ENCODE measurements around the gene BTNL9. TPM values are rescaled to one million over a fixed set of nuclear protein-coding genes. Genes with fewer than 3 reads are reported as not detected.
"Not testable (repeated sequence)": the region's sequence is repeated elsewhere in the genome, so short reads cannot be mapped to it uniquely, and the experiment has no call there.

The BTNL9 gene
- not detected in 2 replicates for total RNA-seq (2014; rRNA removed; shearing (Covaris generic))

- DNase-seq (ENCODE audit: low read depth) = no peak
Observed at GRCh38 chr5:181039931-181040630, at the start of gene BTNL9. TSS of gene BTNL9 (plus strand) at chr5:181040266. CDS start at chr5:181045490, 5,224 bp downstream.

- DNase-seq (ENCODE audit: low read depth) = no peak
Observed at GRCh38 chr5:180990882-180991242, 49.2 kb upstream of the BTNL9 start.

- no peak for DNase-seq (ENCODE audit: low read depth)
Observed at GRCh38 chr5:181001947-181002346, 38.1 kb upstream of the BTNL9 start.

GRCh38 chr5:181005791-181006190 lies 34.3 kb upstream of the BTNL9 start:
- no peak for DNase-seq (ENCODE audit: low read depth)

GRCh38 chr5:181008136-181008535 lies 31.9 kb upstream of the BTNL9 start:
- no peak for DNase-seq (ENCODE audit: low read depth)

GRCh38 chr5:181010018-181010417 lies 30.0 kb upstream of the BTNL9 start:
- not testable (repeated sequence) for DNase-seq (ENCODE audit: low read depth)

GRCh38 chr5:181014654-181015053 lies 25.4 kb upstream of the BTNL9 start:
- not testable (repeated sequence) for DNase-seq (ENCODE audit: low read depth)

GRCh38 chr5:181017448-181017847 lies 22.6 kb upstream of the BTNL9 start:
- not testable (repeated sequence) for DNase-seq (ENCODE audit: low read depth)

- DNase-seq (ENCODE audit: low read depth) = no peak
Observed at GRCh38 chr5:181020688-181021087, 19.4 kb upstream of the BTNL9 start.

- DNase-seq (ENCODE audit: low read depth) = no peak
Observed at GRCh38 chr5:181024245-181025064, 15.6 kb upstream of the BTNL9 start.

GRCh38 chr5:181027452-181028031 lies 12.5 kb upstream of the BTNL9 start:
- no peak for DNase-seq (ENCODE audit: low read depth)

GRCh38 chr5:181028032-181028819 lies 11.8 kb upstream of the BTNL9 start:
- DNase-seq (ENCODE audit: low read depth) = no peak

- no peak for DNase-seq (ENCODE audit: low read depth)
Observed at GRCh38 chr5:181031716-181032115, 8.3 kb upstream of the BTNL9 start.

GRCh38 chr5:181035991-181036815 lies 3.9 kb upstream of the BTNL9 start:
- peak; percentile 9 for DNase-seq (ENCODE audit: low read depth)

- no peak for DNase-seq (ENCODE audit: low read depth)
Observed at GRCh38 chr5:181036816-181037364, 3.2 kb upstream of the BTNL9 start.

GRCh38 chr5:181037365-181037861 lies 2.7 kb upstream of the BTNL9 start:
- peak; percentile 16 for DNase-seq (ENCODE audit: low read depth)

GRCh38 chr5:181039471-181039870 lies 595 bp upstream of the BTNL9 start:
- DNase-seq (ENCODE audit: low read depth) = no peak

GRCh38 chr5:181040631-181040945 lies 522 bp downstream of the BTNL9 start:
- DNase-seq (ENCODE audit: low read depth) = no peak

- DNase-seq (ENCODE audit: low read depth) = no peak
Observed at GRCh38 chr5:181041043-181041442, 977 bp downstream of the BTNL9 start.

- DNase-seq (ENCODE audit: low read depth) = no peak
Observed at GRCh38 chr5:181042036-181042713, 2.1 kb downstream of the BTNL9 start.
